ENCODE measurements around the gene NHERF1. TPM values are rescaled to one million over a fixed set of nuclear protein-coding genes. Genes with fewer than 3 reads are reported as not detected.

Gene NHERF1
- total RNA-seq, 4 donors from 2014 or later: 10.3 to 25.7 (median 19.9) TPM

GRCh38 chr17:74768763-74769114 lies 20.3 kb downstream of the NHERF1 start:
- Histone ChIP-seq H3K4me1 (peaks cover 0 to 29% (median 0%) of the 10 kb centered on the region in 3 donors), H3K4me3 (no peak overlapping the region), H3K36me3 (peaks cover 0 to 51% of the 10 kb centered on the region in 2 donors), H3K27me3 (peaks cover 7% of the 10 kb centered on the region), H3K9me3 (no peaks in the 10 kb centered on the region), H3K27ac (no peak overlapping the region)
- no peak for ATAC-seq
- 60 to 81% methylated on average over 4 of the region's 7 CpGs for WGBS, 2 donors (ENCODE audit: low coverage in 1 of 2)
- no peak for TF ChIP-seq POLR2A (IDR thresholded peaks at IDR 0.05)

- peaks cover 0 to 54% of the 10 kb centered on the region in 2 donors for H3K36me3 ChIP-seq
- no peak for ATAC-seq
- no peak overlapping the region for H3K4me3 ChIP-seq
- no peak for TF ChIP-seq EP300 (IDR thresholded peaks at IDR 0.05)
- no peak for TF ChIP-seq POLR2AphosphoS5 (IDR thresholded peaks at IDR 0.05)
- TF ChIP-seq CTCF (IDR thresholded peaks at IDR 0.05): no peak
- TF ChIP-seq POLR2A (IDR thresholded peaks at IDR 0.05): no peak
- no peak overlapping the region for H3K27ac ChIP-seq
- no CpG with 5 or more reads among the region's 6 CpGs for WGBS, 2 donors (ENCODE audit: low coverage in 1 of 2)
- peaks cover 0 to 31% (median 0%) of the 10 kb centered on the region in 3 donors for H3K4me1 ChIP-seq
- H3K27me3 ChIP-seq: peaks cover 4% of the 10 kb centered on the region
- no peaks in the 10 kb centered on the region for H3K9me3 ChIP-seq
Observed at GRCh38 chr17:74769266-74769855, 20.9 kb downstream of the NHERF1 start.

- WGBS, 2 donors (ENCODE audit: low coverage in 1 of 2): 20% methylated on average over 1 of the region's 5 CpGs; no CpG with 5 or more reads in 1 of the 2 donors
- H3K27ac ChIP-seq: no peak overlapping the region
- H3K9me3 ChIP-seq: no peaks in the 10 kb centered on the region
Observed at GRCh38 chr17:74769856-74770497, 21.5 kb downstream of the NHERF1 start.

GRCh38 chr17:74770498-74771318 lies 22.3 kb downstream of the NHERF1 start:
- no peak for TF ChIP-seq EP300 (IDR thresholded peaks at IDR 0.05)
- no peak for TF ChIP-seq POLR2A (IDR thresholded peaks at IDR 0.05)
- TF ChIP-seq CTCF (IDR thresholded peaks at IDR 0.05): peak in 3 of 4 experiments; percentile 66 to 76 (median 72)
- TF ChIP-seq POLR2AphosphoS5 (IDR thresholded peaks at IDR 0.05): peak; percentile 53
- ATAC-seq: peak; percentile 44
- Histone ChIP-seq H3K4me3 (no peak overlapping the region), H3K4me1 (peaks cover 0 to 44% (median 9%) of the 10 kb centered on the region in 3 donors), H3K36me3 (peaks cover 0 to 54% of the 10 kb centered on the region in 2 donors), H3K9me3 (no peaks in the 10 kb centered on the region), H3K27me3 (peaks cover 4% of the 10 kb centered on the region), H3K27ac (no peak overlapping the region)
- WGBS, 2 donors (ENCODE audit: low coverage in 1 of 2): 13 to 81% methylated on average over 6 to 7 of the region's 16 CpGs

More at GRCh38 chr17:74769856-74770497, 21.5 kb downstream of the NHERF1 start:
- Histone ChIP-seq H3K27me3 (peaks cover 4% of the 10 kb centered on the region), H3K36me3 (peaks cover 0 to 54% of the 10 kb centered on the region in 2 donors), H3K4me1 (peaks cover 0 to 37% (median 3%) of the 10 kb centered on the region in 3 donors), H3K4me3 (no peak overlapping the region)
- no peak for ATAC-seq
- TF ChIP-seq CTCF (IDR thresholded peaks at IDR 0.05) (no peak), EP300 (IDR thresholded peaks at IDR 0.05) (no peak), POLR2A (IDR thresholded peaks at IDR 0.05) (no peak), POLR2AphosphoS5 (IDR thresholded peaks at IDR 0.05) (no peak)

- Histone ChIP-seq H3K4me1 (peaks cover 0 to 45% (median 9%) of the 10 kb centered on the region in 3 donors), H3K36me3 (peaks cover 0 to 54% of the 10 kb centered on the region in 2 donors), H3K4me3 (no peak overlapping the region), H3K9me3 (no peaks in the 10 kb centered on the region), H3K27me3 (peaks cover 4% of the 10 kb centered on the region), H3K27ac (no peak overlapping the region)
- no peak for TF ChIP-seq CTCF (IDR thresholded peaks at IDR 0.05)
- 67 to 100% methylated on average over 1 to 4 of the region's 9 CpGs for WGBS, 2 donors (ENCODE audit: low coverage in 1 of 2)
- no peak for ATAC-seq
Observed at GRCh38 chr17:74771319-74771914, 23.0 kb downstream of the NHERF1 start.

Measured in gastroesophageal sphincter (tissue), 4 donors.